Right renal pelvis (tissue), 4 donors: Measurements from ENCODE around the gene CCDC192. TPM values are rescaled to one million over a fixed set of nuclear protein-coding genes. Genes with fewer than 3 reads are reported as not detected.

Experiments used
- DNase-seq, 4 donors: peaks; one replicate each; pipeline ENCODE4 v3.0.0-alpha.2; 2013; ENCODE audit warnings: low read depth in 4 of 4, low spot score in 3 of 4, missing footprints in 1 of 4
- polyA plus RNA-seq, 4 donors: library from polyadenylated mRNA; unstranded; fragments of 120-200 nt; gene quantifications; one replicate each; pipeline ENCODE4 v1.2.1, GENCODE V29; 2013; ENCODE audit not compliant: insufficient read length in 4 of 4

Gene CCDC192
- polyA plus RNA-seq, 4 donors, result 0.79 to 1.2 (median 1.0) TPM

GRCh38 chr5:127911619-127912018 is 208.4 kb downstream of the CCDC192 start:
- DNase-seq, result no peak

GRCh38 chr5:127912411-127912810 is 209.2 kb downstream of the CCDC192 start:
- DNase-seq, result no peak

GRCh38 chr5:127916885-127917573 is 213.8 kb downstream of the CCDC192 start:
- DNase-seq, result no peak

GRCh38 chr5:127919006-127919796 is 216.0 kb downstream of the CCDC192 start:
- DNase-seq, result no peak

- no peak for DNase-seq
Measured at GRCh38 chr5:127919818-127920217, 216.6 kb downstream of the CCDC192 start.

GRCh38 chr5:127920936-127921335 is 217.7 kb downstream of the CCDC192 start:
- DNase-seq, result no peak

- no peak for DNase-seq
Measured at GRCh38 chr5:127922603-127923002, 219.4 kb downstream of the CCDC192 start.

GRCh38 chr5:127923804-127924570 is 220.8 kb downstream of the CCDC192 start:
- no peak for DNase-seq

- no peak for DNase-seq
Measured at GRCh38 chr5:127924606-127925005, 221.4 kb downstream of the CCDC192 start.

GRCh38 chr5:127925916-127926315 is 222.7 kb downstream of the CCDC192 start:
- no peak for DNase-seq

GRCh38 chr5:127926974-127927373 is 223.8 kb downstream of the CCDC192 start:
- DNase-seq, result no peak

- DNase-seq, result no peak
Measured at GRCh38 chr5:127928053-127928452, 224.9 kb downstream of the CCDC192 start.

- no peak for DNase-seq
Measured at GRCh38 chr5:127930311-127930710, 227.1 kb downstream of the CCDC192 start.

GRCh38 chr5:127931396-127931795 is 228.2 kb downstream of the CCDC192 start:
- DNase-seq, result no peak

GRCh38 chr5:127933348-127933747 is 230.2 kb downstream of the CCDC192 start:
- no peak for DNase-seq

- no peak for DNase-seq
Measured at GRCh38 chr5:127934791-127935256, 231.6 kb downstream of the CCDC192 start.

GRCh38 chr5:127935398-127935797 is 232.2 kb downstream of the CCDC192 start:
- no peak for DNase-seq

GRCh38 chr5:127936439-127936972 is 233.3 kb downstream of the CCDC192 start:
- no peak for DNase-seq

GRCh38 chr5:127938746-127939145 is 235.6 kb downstream of the CCDC192 start:
- DNase-seq, result no peak

- DNase-seq, result no peak
Measured at GRCh38 chr5:127940854-127941253, 237.7 kb downstream of the CCDC192 start.

- no peak for DNase-seq
Measured at GRCh38 chr5:127941646-127942045, 238.5 kb downstream of the CCDC192 start.
